ENCODE results near the gene MCEMP1.

Gene MCEMP1, protein sequence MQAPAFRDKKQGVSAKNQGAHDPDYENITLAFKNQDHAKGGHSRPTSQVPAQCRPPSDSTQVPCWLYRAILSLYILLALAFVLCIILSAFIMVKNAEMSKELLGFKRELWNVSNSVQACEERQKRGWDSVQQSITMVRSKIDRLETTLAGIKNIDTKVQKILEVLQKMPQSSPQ

DNA sequence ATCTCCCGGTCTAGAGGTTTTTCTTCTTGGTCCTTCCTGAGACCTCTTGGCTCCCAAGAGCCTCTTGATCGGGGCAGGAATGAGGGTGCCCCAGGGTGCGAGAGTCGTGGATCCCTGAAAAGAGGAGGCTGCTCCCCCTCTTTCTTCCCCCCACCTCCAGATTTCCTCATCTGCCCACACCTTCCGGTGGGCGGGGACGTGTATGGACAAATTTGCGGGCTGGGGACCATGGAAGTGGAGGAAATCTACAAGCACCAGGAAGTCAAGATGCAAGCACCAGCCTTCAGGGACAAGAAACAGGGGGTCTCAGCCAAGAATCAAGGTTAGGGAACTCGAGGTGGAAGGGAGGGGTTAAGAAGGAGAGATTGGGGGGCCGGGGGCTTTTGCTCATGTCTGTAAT is at the start of gene MCEMP1:
TSS of gene MCEMP1 (plus strand) at position 237 of the 400 bp plus-strand sequence. CDS start at position 268, 31 bp downstream.
- DNase-seq (ENCODE audit: low spot score) = no peak

DNA sequence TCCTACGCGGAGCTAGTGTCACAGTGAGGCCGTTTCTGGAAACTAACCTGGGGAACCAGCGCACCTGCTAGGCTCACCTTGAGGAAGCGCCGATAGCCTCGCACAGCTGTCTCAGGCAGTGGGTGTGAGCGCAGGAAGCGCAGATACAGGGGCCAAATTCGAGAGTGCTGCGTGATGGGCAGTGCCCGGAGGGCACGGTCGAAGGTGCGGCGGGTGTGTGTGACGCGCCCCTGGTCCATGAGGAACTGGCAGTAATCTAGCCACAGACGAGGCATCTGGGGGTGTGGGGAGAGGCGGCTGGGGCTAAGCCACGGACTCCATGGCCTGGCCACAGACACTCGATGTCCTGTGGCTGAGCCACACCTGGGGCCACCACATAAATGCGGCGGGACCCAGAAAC is 49.7 kb upstream of the MCEMP1 start:
- no peak for DNase-seq (ENCODE audit: low spot score)

DNA sequence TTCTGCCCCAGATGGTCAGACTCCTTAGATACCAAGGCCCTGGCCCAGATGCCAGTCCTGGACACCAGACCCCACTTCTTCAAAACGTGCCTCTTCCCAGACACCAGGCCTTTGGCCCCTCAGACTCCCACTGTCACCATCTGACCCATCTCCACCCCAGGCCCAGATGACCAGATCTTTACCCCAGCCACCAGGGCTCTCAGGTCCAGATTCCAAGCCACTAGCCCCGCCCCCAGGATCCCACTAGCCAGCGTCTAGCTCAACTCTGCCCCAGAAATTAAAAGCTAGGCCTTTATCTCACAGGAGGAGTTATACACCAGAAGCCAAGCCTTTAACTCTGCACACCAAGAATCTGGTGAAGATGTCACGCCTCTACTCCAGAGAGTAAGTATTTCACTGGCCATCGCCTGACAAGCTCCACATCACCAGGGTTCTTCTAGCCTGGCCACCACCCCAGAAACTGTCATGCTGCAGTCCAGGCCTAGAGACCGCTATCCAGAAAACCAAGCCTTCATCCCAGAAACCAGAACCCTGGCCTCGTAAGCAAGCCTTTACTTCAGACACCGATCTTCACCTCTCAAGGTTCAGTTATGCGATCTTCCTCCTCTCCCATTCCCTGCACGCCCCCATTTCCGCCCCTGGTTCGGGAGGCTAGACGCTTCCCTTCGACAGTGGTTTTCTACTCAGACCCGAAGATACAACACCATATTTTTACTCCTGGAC is 48.1 kb upstream of the MCEMP1 start:
- DNase-seq (ENCODE audit: low spot score) = no peak

DNA sequence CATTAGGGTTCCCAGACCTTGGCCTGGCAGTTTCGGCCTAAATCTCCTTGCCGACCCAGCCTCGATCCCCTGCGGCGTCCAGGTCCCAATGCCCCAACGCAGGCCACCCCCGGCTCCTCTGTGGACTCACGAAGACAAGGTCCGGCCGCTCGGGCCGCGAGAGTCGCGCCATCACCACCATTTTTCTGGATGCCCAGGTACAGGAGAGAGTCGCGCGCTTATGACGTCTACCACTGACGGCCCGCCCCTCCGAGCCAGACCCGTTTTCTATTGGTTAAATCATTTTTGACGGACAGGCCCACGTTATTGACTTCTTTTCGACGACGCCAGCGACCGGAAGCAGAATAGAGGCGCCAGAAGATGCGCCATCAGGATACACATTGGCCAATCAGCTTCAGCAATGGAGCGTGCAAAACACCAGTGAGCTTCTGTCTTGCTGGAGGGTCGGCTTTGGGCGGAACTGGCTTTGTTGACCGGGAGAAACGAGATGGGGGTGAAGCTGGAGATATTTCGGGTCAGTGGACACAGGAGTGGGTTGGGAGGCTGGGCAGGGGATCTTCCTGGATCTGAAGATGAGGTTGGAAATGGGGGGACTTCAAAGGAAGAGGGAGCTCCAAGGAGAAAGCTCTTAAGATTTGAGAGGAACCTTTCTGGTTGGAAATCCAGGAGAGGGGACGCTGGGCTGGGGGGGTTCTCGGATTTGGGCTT is 47.4 kb upstream of the MCEMP1 start, which contains the start of the genes PET100 and XAB2:
TSS of gene PET100 (plus strand) at position 447 of the 708 bp plus-strand sequence. CDS start at position 488, 41 bp downstream.
TSS of gene XAB2 (minus strand) at position 199 of the 708 bp plus-strand sequence. CDS start at position 181, 18 bp downstream.
- peak; percentile 99 for DNase-seq (ENCODE audit: low spot score)

DNA sequence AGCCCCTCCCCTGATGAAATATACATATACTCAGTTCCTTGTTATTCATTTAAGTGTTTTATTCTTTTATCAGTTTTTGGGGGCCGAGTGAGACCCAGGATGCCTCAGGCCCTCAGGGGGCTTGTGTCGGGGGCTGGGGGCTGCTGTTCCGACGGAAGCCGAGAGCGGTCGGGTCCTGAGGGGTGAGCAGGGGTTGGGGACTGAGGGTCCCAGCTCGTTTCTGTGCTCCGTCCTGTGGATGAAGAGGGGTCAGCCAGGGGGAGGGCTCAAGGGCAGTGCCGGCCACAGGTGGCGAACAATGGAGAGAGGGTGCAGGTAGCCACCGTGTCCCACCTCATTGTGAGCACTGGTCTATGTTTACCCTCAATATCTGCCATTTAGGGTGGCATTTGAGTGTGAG is 45.3 kb upstream of the MCEMP1 start:
- DNase-seq (ENCODE audit: low spot score) = no peak

DNA sequence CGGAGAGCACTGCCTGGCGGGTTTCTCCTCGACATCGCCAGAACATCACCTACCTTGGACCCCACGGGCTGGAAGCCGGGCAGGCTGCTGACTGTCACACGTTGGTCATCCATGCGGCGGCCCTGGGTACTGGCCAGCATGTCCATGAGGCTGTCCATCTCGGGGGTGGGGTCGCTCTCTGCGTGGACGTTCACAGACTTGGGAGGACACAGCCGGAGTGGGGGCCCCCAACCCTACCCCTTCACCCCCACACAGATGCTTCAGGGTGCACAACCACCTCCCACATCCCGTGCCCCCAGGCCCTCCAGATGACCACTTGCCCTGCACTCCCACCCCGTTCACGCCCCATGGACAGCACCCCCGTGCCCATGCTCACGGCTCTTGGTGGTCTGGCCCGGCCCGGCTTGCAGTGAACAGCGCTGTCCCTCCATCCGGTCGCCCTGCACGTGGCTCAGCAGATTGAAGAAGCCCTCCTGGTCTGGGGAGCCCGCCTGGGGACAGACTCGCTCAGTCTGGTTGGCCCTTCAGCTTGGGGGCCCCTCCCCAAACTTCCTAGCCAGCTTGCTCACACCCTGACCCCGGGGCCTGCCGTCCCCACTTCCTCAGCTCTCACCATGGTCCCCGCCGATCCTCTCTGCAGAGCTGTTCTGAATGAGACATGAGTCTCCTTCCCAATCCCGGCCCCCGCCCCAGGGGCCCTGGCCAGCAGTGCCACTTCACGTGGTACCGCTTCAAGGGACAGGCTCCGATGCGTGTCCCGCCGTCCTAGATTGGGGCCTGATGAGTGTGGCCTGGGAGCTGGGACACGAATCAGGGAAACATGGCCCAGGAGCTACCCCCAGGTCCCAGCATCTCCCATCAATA is 44.3 kb upstream of the MCEMP1 start:
- DNase-seq (ENCODE audit: low spot score) = no peak

DNA sequence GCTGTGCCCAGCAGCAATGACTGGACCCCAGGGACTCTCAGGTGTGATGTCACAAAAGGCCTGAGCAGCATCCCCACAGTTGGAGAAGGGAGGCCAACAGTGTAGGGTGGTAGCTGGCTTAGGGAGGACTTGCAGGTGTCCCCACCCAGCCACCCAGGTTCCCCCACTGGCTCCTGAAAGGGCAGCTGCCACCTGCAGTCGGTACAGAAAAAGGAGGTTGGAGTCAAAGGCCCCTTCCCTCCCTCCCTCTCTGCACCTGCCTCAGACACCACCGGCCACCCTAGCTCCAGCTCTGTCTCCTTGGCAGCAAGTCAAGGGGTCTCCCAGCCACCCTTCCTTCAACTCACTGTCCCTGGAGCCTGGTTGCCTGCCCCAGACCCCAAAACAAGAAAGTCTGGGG is 43.2 kb upstream of the MCEMP1 start, which contains the start of gene PCP2:
TSS of gene PCP2 (minus strand) at position 22 of the 400 bp plus-strand sequence. CDS start 262 bp downstream, outside the sequence.
- DNase-seq (ENCODE audit: low spot score) = no peak

DNA sequence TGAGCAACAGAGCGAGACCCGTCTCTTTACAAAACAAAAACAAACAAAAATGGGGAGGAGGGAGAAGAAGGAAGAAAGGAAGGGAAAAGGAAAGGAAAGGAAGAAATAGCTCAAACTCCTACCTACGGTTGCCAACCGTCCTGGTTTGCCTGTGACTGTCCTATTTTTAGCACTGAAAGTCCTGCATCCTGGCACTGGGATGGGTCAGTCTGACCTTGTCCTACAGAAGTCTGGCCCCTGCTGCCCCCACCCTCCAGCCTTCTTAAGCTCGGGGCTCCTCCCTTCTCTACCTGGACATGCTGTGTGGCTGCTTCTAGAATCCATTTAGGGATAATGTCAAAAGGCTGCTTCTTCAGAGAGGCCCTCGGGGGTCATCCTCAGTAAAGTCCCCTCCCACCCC is 41.2 kb upstream of the MCEMP1 start:
- DNase-seq (ENCODE audit: low spot score) = no peak

DNA sequence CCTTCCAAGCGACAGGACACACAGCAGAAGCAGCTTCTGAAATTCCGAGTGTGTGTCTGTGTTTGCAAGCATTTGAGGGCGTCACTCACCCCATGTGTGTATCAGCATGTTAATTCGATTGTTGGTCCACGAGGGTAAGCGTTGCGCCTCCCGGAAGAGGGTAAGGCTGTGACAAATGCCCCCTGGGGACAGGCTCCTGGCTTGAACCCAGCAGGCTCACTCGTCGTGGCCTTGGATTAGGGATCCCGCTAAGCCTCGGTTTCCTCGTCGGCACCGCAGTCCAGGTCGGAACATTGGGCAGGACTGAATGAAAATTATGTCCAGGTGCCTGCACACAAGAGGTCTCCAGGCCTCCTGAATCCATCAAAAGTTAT is 40.6 kb upstream of the MCEMP1 start:
- no peak for DNase-seq (ENCODE audit: low spot score)

DNA sequence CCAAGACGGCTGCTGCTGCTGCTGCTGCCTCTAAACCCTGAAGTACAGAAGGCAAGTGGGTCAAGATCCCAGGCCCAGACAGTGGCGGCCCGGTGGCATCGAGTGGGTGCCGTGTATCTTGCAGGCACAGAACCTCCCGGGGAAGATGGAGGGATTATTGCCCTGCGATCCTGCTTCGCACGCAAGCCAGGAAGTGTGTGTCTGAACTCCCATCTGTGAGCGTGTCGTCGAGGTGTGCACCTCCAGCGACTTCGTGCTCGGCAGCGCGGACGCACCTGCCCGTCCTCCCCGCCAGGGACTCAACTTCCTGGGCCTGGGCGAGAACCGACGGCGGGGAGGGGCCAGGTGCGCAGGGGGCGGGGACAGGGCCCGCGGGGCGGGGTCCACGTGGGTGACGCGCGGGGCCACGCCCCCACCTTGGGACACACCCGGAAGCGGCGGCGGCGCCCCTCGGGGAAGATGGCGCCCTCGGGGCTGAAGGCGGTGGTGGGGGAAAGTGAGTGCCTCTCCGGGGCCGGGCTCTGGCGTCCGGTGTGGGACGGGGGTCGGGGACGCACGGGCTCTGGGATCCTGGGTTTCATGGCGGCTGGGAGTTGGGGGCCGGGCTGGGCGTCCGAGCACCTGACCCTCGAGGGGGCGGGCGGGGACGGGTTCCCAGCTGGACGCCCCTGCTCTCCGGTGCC is 40.1 kb upstream of the MCEMP1 start, which contains the start of gene STXBP2:
TSS of gene STXBP2 (plus strand) at position 420 of the 683 bp plus-strand sequence. CDS start at position 460, 40 bp downstream.
- DNase-seq (ENCODE audit: low spot score) = no peak

DNA sequence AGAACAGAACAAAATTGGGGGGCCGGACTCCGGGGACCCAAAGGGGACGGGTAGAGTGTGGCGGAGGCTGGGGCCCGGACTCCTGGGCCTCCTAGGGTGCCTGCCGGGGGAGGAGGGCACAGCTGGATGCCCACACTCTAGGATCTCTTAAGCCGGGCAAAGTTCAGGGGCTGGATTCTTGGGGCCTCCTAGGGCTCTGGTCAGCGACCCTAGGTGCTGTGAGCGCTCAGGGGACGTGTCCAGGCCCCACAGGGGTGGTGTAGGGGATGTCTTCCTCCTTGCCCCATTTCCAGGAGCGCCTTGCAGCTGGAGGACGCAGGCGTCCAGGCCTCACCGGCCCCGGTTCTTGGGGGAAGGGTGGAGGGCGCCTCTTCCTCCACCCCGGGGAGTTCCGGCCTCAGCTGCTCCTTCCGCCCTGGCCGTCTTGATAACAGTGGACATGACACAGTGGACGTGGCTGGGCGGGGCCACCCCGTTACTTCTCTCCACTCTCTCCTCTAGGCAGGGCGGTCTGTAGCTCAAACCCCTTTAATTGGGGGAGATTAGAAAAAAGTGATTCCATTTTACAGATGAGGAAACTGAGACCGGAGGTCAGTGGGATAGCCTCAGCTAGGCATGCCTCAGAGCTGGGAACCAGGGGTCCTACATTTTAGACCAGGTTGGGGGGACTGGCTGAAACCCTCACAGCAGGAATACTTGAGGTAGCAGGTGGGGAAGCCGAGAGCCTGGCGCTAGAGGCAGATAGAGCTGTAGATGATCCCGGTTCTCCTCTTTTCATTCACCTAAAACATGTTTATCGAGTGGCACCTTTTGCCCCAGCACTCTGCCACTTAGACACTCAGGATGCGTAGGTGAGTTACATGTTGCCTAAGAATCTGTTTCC is 39.3 kb upstream of the MCEMP1 start:
- DNase-seq (ENCODE audit: low spot score) = no peak

DNA sequence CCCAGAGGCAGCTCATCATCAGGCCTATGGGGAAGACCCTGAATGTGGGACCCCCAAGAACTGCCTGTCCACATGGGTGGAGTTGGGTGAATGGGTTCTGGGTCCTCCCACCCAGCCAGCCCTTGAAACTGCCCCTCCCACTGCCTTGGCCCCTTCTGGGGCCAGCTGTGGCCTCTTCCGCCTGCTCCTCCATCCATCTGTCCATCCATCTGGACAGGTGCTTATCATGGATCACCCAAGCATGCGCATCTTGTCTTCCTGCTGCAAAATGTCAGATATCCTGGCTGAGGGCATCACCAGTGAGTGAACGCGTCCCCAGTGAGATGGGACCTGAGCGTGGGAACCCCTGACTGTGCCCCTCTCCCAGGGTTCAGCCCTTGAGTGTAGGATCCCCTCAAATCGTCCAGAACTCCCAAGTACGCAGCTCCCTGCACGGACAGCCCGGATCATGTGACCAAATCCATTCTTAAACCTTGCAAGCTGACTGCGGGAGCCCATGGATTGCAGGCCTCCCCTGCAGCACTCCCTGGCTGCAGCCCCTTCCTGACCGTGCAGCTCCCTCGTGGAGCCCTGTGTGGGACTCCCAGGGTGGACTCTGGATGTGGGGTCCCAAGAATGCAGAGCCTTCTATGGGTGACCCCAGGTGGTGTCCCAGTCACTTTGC is 38.0 kb upstream of the MCEMP1 start:
- no peak for DNase-seq (ENCODE audit: low spot score)

DNA sequence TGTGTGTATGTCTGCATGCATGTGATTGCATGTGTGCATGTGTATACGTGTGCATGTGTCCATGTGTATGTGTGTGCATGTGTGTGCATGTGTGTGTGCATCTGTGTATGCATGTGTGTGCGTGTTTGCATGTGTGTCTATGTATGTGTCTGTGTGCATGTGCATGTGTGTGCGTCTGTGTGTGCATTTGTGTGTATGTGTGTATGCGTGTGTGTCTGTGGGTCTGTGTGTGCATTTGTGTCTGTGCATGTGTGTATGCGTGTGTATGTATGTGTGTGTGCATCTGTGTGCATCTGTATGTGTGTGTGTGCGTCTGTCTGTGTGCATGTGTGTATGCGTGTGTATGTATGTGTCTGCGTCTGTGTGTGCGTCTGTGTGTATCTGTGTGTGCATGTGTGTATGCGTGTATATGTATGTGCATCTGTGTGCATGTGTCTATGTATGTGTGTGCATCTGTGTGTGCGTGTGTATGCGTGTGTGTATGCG is 37.0 kb upstream of the MCEMP1 start:
- no peak for DNase-seq (ENCODE audit: low spot score)

DNA sequence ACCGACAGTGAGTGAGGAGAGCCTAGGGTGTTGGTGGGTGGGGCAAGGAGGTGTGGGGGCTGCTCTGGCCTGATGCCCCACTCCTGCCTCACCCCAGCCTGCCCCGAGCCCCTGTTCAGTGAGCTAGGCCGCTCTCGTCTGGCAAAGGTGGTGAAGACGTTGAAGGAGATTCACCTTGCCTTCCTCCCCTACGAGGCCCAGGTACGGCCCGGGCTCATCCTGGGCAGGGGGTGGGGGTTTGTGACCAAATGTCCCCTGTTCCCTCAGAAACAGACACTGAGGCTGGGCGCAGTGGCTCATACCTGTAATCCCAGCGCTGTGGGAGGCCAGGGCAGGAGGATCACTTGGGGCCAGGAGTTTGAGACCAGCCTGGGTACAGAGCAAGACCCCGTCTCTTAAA is 36.1 kb upstream of the MCEMP1 start:
- DNase-seq (ENCODE audit: low spot score) = no peak

DNA sequence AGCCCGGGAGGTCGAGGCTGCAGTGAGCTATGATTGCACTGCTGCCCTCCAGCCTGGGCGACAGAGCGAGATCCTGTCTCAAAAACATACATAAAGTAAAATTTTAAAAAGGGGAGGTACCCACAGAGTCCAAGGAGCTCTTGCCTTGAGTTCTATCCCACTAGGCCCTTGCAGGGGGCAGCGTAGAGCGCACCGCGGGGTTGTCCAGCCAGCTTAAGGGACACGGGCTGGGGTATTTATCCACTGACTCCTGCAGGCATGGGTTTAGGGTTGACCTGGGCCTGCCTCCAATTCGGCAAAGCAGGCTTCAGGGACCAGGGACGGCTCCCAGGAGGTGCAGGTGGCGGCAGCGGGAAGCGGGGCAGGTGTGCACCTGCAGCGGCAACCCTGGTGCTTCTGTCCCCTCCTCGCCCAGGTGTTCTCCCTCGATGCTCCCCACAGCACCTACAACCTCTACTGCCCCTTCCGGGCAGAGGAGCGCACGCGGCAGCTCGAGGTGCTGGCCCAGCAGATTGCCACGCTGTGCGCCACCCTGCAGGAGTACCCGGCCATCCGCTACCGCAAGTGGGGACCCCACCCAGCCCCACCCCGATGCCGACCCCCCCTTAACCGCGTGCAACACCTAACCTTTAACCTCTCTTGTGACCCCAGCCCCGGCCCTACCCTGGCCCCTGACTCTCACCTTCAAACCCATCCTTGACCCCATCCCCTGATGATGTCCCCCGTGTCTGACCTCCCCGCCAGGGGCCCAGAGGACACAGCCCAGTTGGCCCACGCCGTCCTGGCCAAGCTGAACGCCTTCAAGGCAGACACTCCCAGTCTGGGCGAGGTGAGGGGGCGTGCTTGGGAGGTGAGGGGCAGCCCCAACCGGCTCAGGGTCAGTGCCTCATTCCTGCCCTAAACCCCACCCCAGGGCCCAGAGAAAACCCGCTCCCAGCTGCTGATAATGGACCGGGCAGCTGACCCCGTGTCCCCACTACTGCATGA is 35.3 kb upstream of the MCEMP1 start:
- DNase-seq (ENCODE audit: low spot score) = no peak

DNA sequence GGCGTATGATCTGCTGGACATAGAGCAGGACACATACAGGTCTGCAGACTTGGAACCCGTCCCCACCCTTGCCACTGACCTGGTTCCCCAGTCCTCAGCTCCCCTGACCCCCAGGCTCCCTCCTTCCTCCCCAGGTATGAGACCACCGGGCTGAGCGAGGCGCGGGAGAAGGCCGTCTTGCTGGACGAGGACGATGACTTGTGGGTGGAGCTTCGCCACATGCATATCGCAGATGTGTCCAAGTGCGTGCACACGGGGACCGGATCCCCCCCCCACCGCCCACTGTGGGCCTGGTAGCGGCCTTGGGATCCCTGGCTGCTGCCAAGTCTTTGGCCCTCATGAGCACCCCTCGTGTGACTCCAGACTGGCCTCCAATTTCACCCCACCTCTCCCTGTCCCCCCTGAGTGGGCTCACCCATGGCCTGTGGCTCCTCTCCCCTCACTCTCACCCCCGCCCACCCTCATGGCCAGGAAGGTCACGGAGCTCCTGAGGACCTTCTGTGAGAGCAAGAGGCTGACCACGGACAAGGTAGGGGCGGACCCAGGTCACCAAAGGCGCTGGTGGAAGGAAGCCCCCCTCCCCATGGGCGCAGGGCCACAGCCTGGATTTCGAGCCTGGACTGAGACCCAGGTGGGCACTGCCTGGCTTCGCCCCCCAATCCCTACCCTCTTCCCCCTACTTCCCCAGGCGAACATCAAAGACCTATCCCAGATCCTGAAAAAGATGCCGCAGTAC is 34.4 kb upstream of the MCEMP1 start:
- no peak for DNase-seq (ENCODE audit: low spot score)

DNA sequence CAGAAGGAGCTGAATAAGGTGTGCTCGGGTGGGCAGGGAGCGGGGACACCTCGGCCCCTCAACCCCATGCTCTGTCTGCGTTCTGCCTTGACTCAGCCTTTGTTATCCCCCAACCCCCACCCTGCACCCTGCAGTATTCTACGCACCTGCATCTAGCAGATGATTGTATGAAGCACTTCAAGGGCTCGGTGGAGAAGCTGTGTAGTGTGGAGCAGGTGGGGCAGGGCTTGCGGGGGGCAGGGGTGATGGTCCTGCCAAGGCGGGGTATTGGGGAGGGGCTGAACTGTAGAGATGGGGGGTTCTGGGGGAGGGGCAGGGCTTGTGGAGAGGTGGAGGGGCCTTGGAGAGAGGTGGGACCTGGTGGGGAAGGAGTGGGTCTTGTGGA is 33.9 kb upstream of the MCEMP1 start:
- DNase-seq (ENCODE audit: low spot score) = no peak
